Measurements from ENCODE around the gene TCF25.
"Not testable (repeated sequence)": the region's sequence is repeated elsewhere in the genome, so short reads cannot be mapped to it uniquely, and the experiment has no call there.

Gene TCF25

GRCh38 chr16:89873109-89873971 is at the start of gene TCF25:
Gene TCF25 (plus strand): TSS chr16:89873592. CDS start chr16:89873668, 76 bp downstream.
- DNase-seq (ENCODE audit: low read depth), result peak; percentile 86
- peak within 1 kb of the TSS; percentile 92 for H3K4me3 ChIP-seq (ENCODE audit: low read depth, low read length)
- peak; percentile 8 for TF ChIP-seq CTCF (conservative IDR thresholded peaks at IDR 0.05; ENCODE audit: low read depth, low read length)

DNA sequence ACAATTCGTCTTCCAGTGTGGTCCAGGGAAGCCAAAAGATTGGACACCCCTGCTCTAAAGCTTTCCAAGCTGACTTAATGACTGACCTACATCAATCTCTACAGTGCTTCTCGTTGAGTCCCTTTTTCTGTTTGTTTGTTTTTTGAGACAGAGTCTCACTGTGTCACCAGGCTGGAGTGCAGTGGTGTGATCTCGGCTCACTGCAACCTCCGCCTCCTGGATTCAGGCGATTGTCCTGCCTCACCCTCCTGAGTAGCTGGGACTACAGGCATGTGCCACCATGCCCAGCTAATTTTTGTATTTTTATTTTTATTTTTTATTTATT is 49.6 kb upstream of the TCF25 start:
- DNase-seq (ENCODE audit: low read depth); H3K4me3 ChIP-seq (ENCODE audit: low read depth, low read length): not testable (repeated sequence)

DNA sequence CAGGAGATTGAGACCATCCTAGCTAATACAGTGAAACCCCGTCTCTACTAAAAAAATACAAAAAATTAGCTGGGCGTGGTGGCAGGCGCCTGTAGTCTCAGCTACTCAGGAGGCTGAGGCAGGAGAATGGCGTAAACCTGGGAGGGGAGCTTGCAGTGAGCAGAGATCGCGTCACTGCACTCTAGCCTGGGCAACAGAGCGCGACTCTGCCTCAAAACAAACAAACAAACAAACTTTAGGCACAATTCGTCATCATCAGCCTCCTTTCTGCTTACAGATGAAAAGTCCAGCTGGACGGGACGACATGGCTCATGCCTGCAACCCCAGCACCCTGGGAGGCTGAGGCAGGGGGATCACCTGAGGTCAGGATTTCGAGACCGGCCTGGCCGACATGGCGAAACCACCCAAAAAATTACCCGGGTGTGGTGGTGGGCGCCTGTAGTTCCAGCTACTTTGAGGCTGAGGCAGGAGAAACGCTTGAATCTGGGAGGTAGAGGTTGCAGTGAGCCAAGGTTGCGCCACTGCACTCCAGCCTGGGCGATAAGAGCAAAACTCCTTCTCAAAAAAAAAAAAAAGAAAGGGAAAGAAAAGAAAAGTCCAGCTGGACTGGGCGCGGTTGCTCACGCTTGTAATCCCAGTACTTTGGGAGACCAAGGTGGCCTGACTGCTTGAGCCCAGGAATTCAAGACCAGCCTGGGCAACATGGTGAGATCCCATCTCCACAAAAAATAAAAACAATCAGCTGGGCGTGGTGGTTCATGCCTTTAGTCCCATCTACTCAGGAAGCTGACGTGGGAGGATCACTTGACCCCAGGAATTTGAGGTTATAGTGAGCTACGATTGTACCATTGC is 46.6 kb upstream of the TCF25 start:
- H3K4me3 ChIP-seq (ENCODE audit: low read depth, low read length), result no peak overlapping the region
- no peak for DNase-seq (ENCODE audit: low read depth)
- no peak for TF ChIP-seq CTCF (conservative IDR thresholded peaks at IDR 0.05; ENCODE audit: low read depth, low read length)

DNA sequence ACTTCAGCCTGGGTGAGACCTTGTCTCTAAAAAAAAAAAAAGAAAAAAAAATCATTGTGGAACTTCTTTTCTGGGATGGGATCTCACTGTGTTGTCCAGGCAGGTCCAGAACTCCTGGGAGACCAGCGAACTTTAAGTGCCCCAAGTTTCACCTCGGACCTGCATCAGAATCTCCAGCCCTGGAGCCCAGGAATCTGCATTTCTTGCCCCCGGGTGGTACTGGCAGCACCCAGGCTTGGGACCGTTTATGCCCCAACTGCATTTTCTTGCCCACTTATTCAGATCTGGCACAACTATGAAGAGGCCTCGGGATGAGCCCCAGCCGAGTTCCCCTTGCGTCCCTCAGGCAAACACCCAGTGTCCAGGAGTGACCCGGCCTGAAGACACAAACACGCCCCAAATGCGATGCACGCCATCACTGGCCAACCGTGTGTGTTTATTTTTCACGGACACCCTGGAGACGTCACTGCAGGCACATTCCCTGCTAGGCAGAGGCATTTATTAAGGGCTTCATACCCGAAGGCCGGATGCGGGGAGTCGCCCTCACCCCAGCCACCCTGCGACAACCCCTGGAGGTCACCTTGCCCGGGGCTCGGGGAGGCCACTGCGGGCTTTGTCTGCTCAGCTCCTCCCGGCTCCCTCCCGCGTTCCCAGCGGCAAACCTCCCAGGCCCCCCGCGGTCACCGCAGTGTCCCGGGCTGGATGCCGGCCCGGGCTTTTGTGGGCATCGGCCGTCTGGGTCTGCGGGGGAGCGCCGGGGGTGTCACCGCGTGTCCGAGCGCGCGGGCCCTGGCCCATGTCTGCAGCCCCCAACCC is 45.8 kb upstream of the TCF25 start:
- TF ChIP-seq CTCF (conservative IDR thresholded peaks at IDR 0.05; ENCODE audit: low read depth, low read length), result no peak
- H3K4me3 ChIP-seq (ENCODE audit: low read depth, low read length), result peak overlapping the region; percentile 60
- DNase-seq (ENCODE audit: low read depth), result peak; percentile 62

DNA sequence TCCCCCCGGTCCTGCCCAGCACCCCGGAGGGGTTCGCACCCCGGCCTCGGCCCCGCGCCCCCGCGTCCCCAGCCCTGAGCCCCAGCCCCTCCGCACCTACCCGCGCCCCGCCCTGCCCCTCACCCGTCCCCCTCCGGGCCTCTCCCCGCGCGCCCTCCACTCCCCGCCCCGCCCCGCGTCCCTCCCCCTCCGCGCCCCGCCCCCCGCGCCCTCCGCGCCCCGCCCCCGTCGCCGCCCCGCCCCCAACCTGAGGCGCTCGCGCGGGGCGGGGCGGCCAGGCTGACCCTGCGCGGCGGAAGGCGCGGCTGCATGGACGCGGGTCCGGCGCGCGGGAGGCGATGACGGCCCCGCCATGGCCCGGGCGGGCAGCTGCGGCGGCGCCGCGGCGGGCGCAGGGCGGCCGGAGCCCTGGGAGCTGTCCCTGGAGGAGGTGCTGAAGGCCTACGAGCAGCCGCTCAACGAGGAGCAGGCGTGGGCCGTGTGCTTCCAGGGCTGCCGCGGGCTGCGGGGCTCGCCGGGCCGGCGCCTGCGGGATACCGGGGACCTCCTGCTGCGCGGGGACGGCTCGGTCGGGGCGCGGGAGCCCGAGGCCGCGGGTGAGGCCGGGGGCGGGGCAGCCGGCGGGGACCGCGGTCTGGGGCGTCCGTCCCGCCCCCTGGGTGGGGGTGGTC is 45.1 kb upstream of the TCF25 start, which contains the start of gene SPIRE2:
TSS of gene SPIRE2 (plus strand) at position 277 of the 671 bp plus-strand sequence. CDS start at position 353, 76 bp downstream.
- peak; percentile 79 for DNase-seq (ENCODE audit: low read depth)
- no peak for TF ChIP-seq CTCF (conservative IDR thresholded peaks at IDR 0.05; ENCODE audit: low read depth, low read length)
- H3K4me3 ChIP-seq (ENCODE audit: low read depth, low read length), result peak within 1 kb of the TSS; percentile 60

GRCh38 chr16:89828870-89829629 is 44.3 kb upstream of the TCF25 start:
- TF ChIP-seq CTCF (conservative IDR thresholded peaks at IDR 0.05; ENCODE audit: low read depth, low read length), result no peak
- no peak for DNase-seq (ENCODE audit: low read depth)
- H3K4me3 ChIP-seq (ENCODE audit: low read depth, low read length), result peak overlapping the region; percentile 60
